GM12801 (cell line): ENCODE results near the gene DNAJC18.

Experiments used
- TF ChIP-seq, protein P1 (sequence below): IDR thresholded peaks from one replicate; pipeline ENCODE4 v1.5.1; 2011; ENCODE audit warnings: control low read depth; ENCODE audit not compliant: insufficient read length; ENCODE audit errors: extremely low read depth

DNAJC18 gene

GRCh38 chr5:139393497-139394122 lies 45.7 kb downstream of the DNAJC18 start:
- TF ChIP-seq, protein P1, sequence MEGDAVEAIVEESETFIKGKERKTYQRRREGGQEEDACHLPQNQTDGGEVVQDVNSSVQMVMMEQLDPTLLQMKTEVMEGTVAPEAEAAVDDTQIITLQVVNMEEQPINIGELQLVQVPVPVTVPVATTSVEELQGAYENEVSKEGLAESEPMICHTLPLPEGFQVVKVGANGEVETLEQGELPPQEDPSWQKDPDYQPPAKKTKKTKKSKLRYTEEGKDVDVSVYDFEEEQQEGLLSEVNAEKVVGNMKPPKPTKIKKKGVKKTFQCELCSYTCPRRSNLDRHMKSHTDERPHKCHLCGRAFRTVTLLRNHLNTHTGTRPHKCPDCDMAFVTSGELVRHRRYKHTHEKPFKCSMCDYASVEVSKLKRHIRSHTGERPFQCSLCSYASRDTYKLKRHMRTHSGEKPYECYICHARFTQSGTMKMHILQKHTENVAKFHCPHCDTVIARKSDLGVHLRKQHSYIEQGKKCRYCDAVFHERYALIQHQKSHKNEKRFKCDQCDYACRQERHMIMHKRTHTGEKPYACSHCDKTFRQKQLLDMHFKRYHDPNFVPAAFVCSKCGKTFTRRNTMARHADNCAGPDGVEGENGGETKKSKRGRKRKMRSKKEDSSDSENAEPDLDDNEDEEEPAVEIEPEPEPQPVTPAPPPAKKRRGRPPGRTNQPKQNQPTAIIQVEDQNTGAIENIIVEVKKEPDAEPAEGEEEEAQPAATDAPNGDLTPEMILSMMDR = no peak

GRCh38 chr5:139392678-139393496 lies 46.4 kb downstream of the DNAJC18 start:
- TF ChIP-seq, protein P1 = no peak

GRCh38 chr5:139392324-139392677 lies 47.0 kb downstream of the DNAJC18 start:
- TF ChIP-seq, protein P1 = no peak

DNA sequence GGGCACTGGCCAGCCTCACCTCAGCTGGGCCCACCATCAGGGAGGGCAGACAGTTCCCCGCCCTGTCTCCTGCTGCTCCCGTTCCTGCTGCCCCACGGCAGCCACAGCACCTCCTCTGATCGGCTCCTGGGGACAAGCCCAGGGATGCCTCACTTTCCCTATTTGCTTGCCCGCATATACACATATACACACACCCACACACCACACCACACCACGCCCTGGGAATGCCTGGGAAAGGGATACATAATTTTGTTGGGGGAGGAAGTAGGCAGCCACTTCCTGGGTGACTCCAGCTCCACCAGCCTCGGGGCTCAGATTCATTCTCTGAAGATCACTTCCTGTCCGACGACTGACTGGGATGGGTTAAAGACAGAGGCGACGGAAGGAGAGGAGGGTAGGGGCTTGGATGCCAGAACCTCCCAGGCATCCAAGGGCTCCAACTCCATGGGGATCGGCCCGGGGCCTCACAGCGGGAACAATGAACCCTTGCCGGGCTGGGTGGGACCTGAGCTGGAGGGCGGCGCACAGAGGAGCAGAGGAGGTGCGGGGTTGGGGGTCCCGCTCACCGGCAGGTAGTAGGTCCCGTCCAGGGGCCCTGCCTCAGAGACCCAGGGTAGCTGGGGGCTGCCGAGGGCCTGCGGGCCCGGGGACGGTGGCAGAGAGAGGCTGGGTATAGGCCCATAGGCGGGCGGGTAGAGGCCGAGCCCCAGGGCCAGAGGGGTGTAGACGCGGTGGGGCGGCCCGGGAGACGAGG lies 47.6 kb downstream of the DNAJC18 start:
- TF ChIP-seq, protein P1 = no peak

- TF ChIP-seq, protein P1 = no peak
Observed at GRCh38 chr5:139390639-139391569, 48.4 kb downstream of the DNAJC18 start.

- TF ChIP-seq, protein P1 = no peak
Observed at GRCh38 chr5:139389701-139390638, 49.4 kb downstream of the DNAJC18 start, which contains the start of gene MZB1. TSS of gene MZB1 (minus strand) at chr5:139389913. CDS start at chr5:139389856, 57 bp downstream.
